ENCODE results near the gene ALOX12. TPM values are rescaled to one million over a fixed set of nuclear protein-coding genes. Genes with fewer than 3 reads are reported as not detected.

Gene ALOX12
- total RNA-seq, 2 donors from 2014 or later, result not detected

DNA sequence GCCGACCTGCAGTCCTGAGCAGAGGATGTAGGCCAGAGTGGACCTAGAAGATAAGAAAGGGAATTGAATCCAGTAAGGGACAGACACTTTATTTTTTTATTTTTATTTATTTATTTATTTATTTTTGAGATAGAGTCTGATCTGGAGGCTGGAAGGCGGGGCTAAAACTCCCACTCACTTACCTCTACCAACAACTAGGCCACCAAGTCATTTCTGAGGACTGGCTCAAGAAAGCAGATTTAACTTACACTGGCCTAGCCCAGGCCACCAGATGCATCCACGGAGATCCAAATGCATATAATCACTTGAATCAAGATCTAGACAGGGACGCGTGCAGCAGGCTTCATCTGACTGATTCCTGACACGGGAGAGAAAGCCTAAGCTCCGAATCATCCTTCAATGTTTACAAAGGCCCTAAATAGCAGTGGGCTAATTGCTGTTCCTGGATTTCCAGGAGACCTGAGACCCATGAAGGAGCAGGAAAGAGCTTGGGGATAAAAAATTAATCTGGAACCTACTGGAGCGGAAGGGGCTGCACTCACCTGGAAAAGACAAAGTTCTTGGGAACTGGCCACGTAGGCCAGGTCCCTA is 1.1 kb upstream of the ALOX12 start:
- no peak for DNase-seq (ENCODE audit: low spot score in 2 of 2)
- no peaks in the 10 kb centered on the region for H3K9me3 Mint-ChIP-seq
- H3K27ac Mint-ChIP-seq, result no peak overlapping the region
- no peaks in the 10 kb centered on the region for H3K36me3 Mint-ChIP-seq
- ATAC-seq, result no peak

GRCh38 chr17:6996256-6997011 is 585 bp downstream of the ALOX12 start:
- ATAC-seq (no peak), DNase-seq (ENCODE audit: low spot score in 2 of 2) (no peak)
- Mint-ChIP-seq H3K36me3 (peaks cover 0 to 2% of the 10 kb centered on the region in 2 donors), H3K9me3 (no peaks in the 10 kb centered on the region), H3K27ac (no peak overlapping the region)

- no peak for ATAC-seq
- Mint-ChIP-seq H3K36me3 (peaks cover 0 to 5% of the 10 kb centered on the region in 2 donors), H3K27ac (no peak overlapping the region), H3K9me3 (no peaks in the 10 kb centered on the region)
- no peak for DNase-seq (ENCODE audit: low spot score in 2 of 2)
These were observed 1.3 kb downstream of the ALOX12 start for GRCh38 chr17:6997171-6997570.

GRCh38 chr17:6998855-6999508 is 3.1 kb downstream of the ALOX12 start:
- Mint-ChIP-seq H3K9me3 (no peaks in the 10 kb centered on the region), H3K36me3 (peaks cover 0 to 5% of the 10 kb centered on the region in 2 donors), H3K27ac (peak overlapping the region in 1 of 2 donors; percentile 7)
- no peak for DNase-seq (ENCODE audit: low spot score in 2 of 2)
- no peak for ATAC-seq

- H3K27ac Mint-ChIP-seq, result peak overlapping the region in 1 of 2 donors; percentile 70
These were observed 5.6 kb downstream of the ALOX12 start for GRCh38 chr17:7001318-7001961.

DNA sequence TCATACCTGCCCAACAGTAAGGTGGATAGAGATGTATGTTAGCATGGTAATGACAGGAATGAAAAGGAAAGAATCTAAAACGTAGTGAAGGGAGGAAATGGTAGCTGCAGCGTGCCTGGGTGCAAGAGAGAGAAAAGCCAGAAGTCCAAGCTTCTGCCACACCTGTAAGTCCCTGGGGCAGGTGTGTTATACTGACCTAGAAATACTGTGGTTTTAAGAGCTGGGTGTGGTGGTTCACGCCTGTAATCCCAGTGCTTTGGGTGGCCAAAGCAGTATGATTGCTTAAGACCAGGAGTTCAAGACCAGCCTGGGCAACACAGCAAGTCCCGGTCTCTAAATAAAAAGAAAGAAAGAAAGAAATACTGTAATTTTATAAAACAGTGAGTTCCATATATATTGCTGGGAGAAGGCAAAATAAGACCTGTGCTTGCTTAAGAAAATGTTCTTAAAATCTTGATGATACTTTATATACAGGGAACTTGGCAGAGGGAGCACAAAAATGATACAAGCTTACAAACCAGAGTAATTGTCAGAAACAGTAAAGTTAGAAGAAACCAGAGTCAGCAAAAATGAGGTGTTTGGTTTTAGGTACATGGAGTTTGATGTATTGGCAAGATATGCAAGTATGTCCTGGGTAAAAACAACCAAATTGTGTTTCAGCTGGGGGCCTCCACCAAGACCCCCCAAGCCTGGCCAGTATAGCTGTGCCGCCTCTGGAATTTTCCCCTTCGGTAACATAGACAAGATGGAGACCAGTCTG is 6.6 kb downstream of the ALOX12 start:
- Mint-ChIP-seq H3K9me3 (no peaks in the 10 kb centered on the region), H3K36me3 (peaks cover 0 to 5% of the 10 kb centered on the region in 2 donors), H3K27ac (no peak overlapping the region)
- ATAC-seq (no peak), DNase-seq (ENCODE audit: low spot score in 2 of 2) (no peak)

More at GRCh38 chr17:7001318-7001961, 5.6 kb downstream of the ALOX12 start:
- DNase-seq (ENCODE audit: low spot score in 2 of 2) (peak in 1 of 2 donors; percentile 58), ATAC-seq (no peak)
- no peaks in the 10 kb centered on the region for H3K9me3 Mint-ChIP-seq
- H3K36me3 Mint-ChIP-seq, result peaks cover 0 to 5% of the 10 kb centered on the region in 2 donors

- no peak for DNase-seq (ENCODE audit: low spot score in 2 of 2)
- no peaks in the 10 kb centered on the region for H3K9me3 Mint-ChIP-seq
- H3K27ac Mint-ChIP-seq, result no peak overlapping the region
- no peak for ATAC-seq
- peaks cover 0 to 5% of the 10 kb centered on the region in 2 donors for H3K36me3 Mint-ChIP-seq
These were observed 7.9 kb downstream of the ALOX12 start for GRCh38 chr17:7003745-7004144.

- ATAC-seq (peak; percentile 97 to 99), DNase-seq (ENCODE audit: low spot score in 2 of 2) (peak in 1 of 2 donors; percentile 69)
- Mint-ChIP-seq H3K27ac (no peak overlapping the region), H3K36me3 (peaks cover 0 to 9% of the 10 kb centered on the region in 2 donors), H3K9me3 (no peaks in the 10 kb centered on the region)
These were observed 8.8 kb downstream of the ALOX12 start for GRCh38 chr17:7004398-7005253.

GRCh38 chr17:7005716-7006115 is 9.9 kb downstream of the ALOX12 start:
- Mint-ChIP-seq H3K36me3 (peaks cover 0 to 12% of the 10 kb centered on the region in 2 donors), H3K9me3 (no peaks in the 10 kb centered on the region), H3K27ac (no peak overlapping the region)
- DNase-seq (ENCODE audit: low spot score in 2 of 2), result no peak
- ATAC-seq, result no peak

- H3K9me3 Mint-ChIP-seq, result no peaks in the 10 kb centered on the region
- ATAC-seq (no peak), DNase-seq (ENCODE audit: low spot score in 2 of 2) (no peak)
- peaks cover 5 to 14% of the 10 kb centered on the region in 2 donors for H3K36me3 Mint-ChIP-seq
- peak overlapping the region; percentile 8 to 52 for H3K27ac Mint-ChIP-seq
These were observed 11.3 kb downstream of the ALOX12 start for GRCh38 chr17:7007143-7007542.

DNA sequence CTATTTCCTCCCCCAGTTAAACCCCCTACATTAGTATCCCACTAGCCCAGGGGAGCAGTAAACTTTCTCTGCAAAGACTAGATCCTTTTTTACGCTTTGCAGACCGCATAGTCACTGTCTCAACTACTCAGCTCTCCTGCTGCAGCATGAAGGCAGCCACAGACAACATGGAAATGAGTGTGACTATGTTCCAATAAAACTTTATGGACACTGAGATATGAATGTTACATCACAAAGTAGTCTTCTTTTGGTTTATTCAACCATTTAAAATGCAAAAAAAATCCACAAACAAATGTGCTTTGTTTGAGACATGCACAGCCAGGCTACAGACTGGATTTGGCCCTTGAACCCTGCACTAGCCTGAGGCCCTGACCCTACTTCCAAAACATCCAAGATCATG is 14.7 kb downstream of the ALOX12 start:
- Mint-ChIP-seq H3K27ac (peak overlapping the region in 1 of 2 donors; percentile 30), H3K36me3 (peaks cover 25 to 35% of the 10 kb centered on the region in 2 donors), H3K9me3 (no peaks in the 10 kb centered on the region)
- ATAC-seq, result no peak
- no peak for DNase-seq (ENCODE audit: low spot score in 2 of 2)

GRCh38 chr17:7011415-7011814 is 15.6 kb downstream of the ALOX12 start:
- H3K36me3 Mint-ChIP-seq, result peaks cover 25 to 35% of the 10 kb centered on the region in 2 donors
- ATAC-seq (no peak), DNase-seq (ENCODE audit: low spot score in 2 of 2) (no peak)
- H3K27ac Mint-ChIP-seq, result peak overlapping the region; percentile 97 to 98
- H3K9me3 Mint-ChIP-seq, result no peaks in the 10 kb centered on the region

GRCh38 chr17:7011942-7012254 is 16.0 kb downstream of the ALOX12 start:
- Mint-ChIP-seq H3K27ac (peak overlapping the region; percentile 97 to 98), H3K9me3 (no peaks in the 10 kb centered on the region)
- ATAC-seq, result no peak

DNA sequence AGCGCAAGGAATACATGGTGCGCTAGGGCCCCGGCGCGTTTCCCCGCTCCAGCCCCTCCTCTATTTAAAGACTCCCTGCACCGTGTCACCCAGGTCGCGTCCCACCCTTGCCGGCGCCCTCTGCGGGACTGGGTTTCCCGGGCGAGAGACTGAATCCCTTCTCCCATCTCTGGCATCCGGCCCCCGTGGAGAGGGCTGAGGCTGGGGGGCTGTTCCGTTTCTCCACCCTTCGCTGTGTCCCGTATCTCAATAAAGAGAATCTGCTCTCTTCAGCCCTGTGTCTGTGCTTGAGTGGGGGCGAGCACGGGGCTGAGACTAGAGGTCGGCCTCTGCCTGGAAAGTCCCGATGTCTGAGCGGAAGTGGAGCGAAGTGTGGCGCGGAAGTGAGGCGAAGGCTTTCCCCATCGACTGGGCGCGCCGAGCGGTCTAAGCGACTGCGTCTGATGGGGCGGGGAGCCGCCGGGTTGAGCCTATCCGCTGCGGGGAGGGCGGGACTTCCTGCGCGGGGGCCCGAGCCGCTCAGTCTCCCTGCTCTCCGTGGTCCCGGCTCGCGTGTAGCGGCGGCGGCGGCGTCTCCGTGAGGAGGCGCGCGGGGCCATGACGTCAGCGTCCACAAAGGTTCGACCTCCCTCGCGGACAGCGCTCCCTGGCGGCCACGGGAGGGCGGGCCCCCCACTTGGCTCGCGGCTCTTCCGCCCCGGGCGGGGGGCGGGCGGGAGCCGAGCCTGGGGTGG is 18.6 kb downstream of the ALOX12 start:
- peaks cover 32 to 40% of the 10 kb centered on the region in 2 donors for H3K36me3 Mint-ChIP-seq
- peak; percentile 96 for DNase-seq (ENCODE audit: low spot score in 2 of 2)
- H3K9me3 Mint-ChIP-seq, result no peaks in the 10 kb centered on the region
- peak; percentile 84 to 91 for ATAC-seq
- peak overlapping the region; percentile 97 to 98 for H3K27ac Mint-ChIP-seq

More at GRCh38 chr17:7011942-7012254, 16.0 kb downstream of the ALOX12 start:
- H3K36me3 Mint-ChIP-seq, result peaks cover 25 to 35% of the 10 kb centered on the region in 2 donors
- DNase-seq (ENCODE audit: low spot score in 2 of 2), result no peak

Measured in activated naive CD4-positive, alpha-beta T cell treated with anti-CD3 and anti-CD28 coated beads, Interleukin-2, amount 50 U/mL, for 72 hours (primary cell).